GM18499 (cell line): ENCODE results near the gene C6orf118.

Source experiments
- ATAC-seq: cut with Tn5 transposase; IDR thresholded peaks from one replicate; pipeline ENCODE4 v1.9.1; 2021; ENCODE audit warnings: moderate number of reproducible peaks; ENCODE audit not compliant: insufficient read depth, unreplicated experiment

The C6orf118 gene

GRCh38 chr6:165245287-165245686 lies 64.1 kb downstream of the C6orf118 start:
- ATAC-seq, result no peak

GRCh38 chr6:165244524-165245247 lies 64.7 kb downstream of the C6orf118 start:
- ATAC-seq, result no peak

GRCh38 chr6:165243801-165244200 lies 65.6 kb downstream of the C6orf118 start:
- ATAC-seq, result no peak

- no peak for ATAC-seq
Observed at GRCh38 chr6:165236326-165236725, 73.1 kb downstream of the C6orf118 start.

- no peak for ATAC-seq
Observed at GRCh38 chr6:165232731-165233488, 76.5 kb downstream of the C6orf118 start.

GRCh38 chr6:165231581-165232561 lies 77.5 kb downstream of the C6orf118 start:
- no peak for ATAC-seq

- ATAC-seq, result no peak
Observed at GRCh38 chr6:165231177-165231576, 78.2 kb downstream of the C6orf118 start.
